Islet of Langerhans (tissue), 1 donor: Measurements from ENCODE around the gene METTL22.

Experiments
- FAIRE-seq: peaks from one replicate; lab custom pipeline; 2011; peaks lifted over from hg19 to GRCh38; lab: Jason Lieb, UNC

Gene METTL22, protein sequence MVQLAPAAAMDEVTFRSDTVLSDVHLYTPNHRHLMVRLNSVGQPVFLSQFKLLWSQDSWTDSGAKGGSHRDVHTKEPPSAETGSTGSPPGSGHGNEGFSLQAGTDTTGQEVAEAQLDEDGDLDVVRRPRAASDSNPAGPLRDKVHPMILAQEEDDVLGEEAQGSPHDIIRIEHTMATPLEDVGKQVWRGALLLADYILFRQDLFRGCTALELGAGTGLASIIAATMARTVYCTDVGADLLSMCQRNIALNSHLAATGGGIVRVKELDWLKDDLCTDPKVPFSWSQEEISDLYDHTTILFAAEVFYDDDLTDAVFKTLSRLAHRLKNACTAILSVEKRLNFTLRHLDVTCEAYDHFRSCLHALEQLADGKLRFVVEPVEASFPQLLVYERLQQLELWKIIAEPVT

DNA sequence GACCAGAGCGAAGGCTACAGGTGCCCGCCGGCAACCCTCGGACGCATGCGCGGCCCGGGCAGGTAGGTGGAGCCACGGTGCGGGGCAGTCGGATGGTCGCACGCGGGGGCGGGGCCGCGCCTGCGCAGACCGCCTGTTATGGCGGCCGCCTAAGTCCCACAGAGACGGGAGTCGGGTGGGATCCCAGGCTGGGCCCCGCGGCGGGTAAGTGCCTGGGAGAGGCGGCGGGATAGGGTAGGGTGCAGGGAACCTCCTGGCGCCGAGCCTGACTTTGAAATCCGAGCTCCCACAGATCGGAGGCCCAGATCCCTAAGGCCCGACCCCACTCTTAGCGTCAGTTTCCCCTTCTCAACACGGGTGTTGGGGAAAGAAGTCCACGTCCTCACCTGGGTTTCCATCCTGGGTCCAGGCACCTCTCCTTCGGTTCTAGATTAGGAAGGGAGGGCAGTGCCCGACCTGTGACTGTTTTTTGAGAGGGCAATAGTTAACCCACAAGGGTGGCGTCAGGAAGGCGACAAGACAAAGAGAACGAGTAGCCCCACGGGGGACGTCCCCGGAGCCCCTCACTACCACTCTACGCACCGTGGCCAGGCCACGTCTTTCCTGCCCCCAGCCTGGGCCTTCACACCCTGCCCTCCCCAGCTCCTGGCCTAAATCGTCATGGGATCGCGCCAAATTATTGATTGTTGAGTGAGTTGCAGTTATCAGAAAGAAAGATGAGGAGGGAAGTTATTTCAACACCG, at the start of gene METTL22:
METTL22 (plus strand) TSS at position 127 of the 743 bp plus-strand sequence. CDS start 3,968 bp downstream, outside the sequence.
- no peak for FAIRE-seq

DNA sequence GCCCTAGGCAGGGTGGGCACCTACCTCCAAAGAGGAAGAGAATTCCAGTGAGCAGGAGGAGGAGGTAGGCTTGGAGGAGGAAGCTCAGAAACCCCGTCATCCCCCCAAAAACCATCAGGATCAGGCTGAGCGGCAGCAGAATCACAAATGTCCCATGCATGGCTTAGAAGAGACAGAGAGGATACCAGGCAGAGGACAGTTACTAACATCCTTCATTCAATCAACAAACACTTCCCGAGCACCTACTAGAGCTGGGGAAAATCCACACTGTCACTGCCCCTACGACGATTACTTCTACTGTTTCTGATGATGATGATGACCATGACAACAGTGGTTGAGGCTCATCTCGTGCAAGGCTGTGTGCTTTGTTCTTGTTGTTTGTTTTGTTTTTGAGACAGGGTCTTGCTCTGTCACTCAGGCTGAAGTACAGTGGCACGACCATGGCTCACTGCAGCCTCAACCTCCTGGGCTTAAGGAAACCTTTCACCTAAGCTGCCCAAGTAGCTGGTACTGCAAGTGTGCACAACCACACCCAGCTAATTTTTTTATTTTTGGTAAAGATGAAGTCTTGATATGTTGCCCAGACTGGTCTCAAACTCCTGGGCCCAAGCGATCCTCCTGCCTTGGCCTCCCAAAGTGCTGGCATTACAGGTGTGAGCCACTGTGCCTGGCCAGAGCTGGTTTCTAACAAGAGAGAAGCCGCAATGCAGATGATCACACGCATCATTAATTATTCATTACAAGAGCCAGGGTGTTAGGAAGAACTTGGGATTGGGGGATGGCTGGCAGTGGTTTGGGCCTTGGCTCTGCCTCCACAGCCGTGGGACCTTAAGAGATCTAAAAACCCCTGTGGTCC, 49.2 kb upstream of the METTL22 start:
- no peak for FAIRE-seq

DNA sequence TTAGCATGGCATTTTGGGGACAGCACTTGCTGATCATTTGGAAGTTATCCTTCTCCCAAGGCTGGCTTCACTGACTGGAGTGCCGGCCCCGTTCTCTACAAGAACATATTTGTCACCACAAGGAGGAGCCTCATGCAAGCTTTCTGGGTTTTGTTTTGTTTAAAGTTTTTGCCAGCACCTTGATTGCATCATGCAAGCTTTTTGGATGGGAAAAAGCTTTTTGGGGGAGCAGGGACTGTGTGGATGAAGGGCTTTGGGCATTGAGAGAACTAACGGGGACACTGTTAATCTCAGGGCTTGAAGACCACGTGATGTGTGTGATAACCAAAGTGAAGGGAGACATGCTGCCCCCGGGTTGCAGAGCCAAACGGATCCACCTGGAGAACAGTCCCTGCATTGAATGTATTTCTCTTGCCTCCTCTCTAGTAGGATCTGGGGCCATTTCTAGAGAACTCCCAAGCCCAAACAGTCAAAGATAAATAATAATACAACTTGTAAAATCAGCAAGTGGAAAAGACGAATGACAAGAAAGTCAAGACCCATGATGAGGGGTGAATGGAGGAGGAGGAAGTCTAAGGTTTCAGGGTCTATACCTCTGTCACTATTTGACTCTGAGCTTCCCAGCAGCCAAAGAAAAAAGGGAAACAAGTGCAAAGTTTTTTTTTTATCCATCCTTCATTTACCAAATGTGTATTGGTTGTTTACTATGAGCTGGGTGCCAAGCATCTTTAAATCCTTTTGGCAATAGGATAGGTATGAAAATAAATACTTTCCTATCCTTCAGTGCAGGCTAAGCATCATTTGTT, 48.4 kb upstream of the METTL22 start:
- FAIRE-seq = no peak

DNA sequence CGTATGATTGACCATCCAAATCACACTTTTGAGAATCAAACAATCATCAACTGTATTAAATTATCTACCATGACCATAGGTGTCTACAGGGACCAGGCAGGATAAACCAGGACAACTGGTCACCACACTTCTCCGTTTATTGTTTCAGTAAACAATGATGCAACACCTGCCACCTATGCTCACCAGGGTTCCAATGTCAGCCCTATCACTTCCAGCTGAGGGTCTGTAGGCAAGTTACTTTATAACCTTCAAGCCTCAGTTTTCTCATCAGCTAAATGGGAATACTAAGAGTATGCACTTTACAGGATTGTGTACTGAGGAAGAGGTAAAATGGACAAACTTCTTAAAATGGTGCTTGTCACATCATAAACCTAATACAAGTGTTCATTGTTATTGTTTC, 46.1 kb upstream of the METTL22 start:
- no peak for FAIRE-seq

DNA sequence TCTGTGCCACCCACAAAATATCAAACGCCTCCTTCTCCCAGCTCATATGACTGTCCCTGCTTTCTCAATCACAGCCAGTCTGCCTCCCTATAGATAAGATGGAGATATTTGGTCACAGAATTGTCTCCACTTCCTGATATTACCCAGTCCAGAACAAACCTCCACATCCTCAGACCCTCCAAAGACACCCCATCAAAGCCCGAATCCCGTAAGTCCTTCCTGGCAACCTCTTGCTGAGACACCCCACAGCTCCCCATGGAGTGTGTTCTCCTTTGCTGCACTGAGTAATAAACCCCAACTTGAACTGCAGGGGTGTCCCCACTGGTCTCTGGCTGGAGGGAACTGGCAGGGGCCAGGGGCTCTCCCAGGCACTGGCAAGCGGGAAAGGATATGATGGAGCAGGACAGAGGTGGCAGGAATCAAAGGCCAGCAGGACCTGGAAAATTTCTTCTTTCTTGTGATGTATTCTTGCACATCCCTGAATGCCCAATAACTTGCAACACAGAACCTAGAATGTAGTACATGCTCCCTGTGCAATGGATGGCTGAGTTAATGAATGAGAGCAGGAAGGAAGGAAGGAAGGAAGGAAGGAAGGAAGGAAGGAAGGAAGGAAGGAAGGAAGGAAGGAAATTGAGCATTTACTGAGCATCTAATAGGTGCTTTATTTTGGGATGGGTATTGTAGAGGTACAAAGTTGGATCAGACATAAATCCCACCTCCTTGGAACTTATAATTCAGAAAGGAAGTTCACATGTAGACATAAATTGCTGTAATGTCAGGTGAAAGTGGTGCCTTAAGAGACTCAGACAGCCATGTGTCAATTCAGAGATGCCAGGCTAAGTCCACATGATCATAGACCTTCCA, 45.1 kb upstream of the METTL22 start:
- no peak for FAIRE-seq

DNA sequence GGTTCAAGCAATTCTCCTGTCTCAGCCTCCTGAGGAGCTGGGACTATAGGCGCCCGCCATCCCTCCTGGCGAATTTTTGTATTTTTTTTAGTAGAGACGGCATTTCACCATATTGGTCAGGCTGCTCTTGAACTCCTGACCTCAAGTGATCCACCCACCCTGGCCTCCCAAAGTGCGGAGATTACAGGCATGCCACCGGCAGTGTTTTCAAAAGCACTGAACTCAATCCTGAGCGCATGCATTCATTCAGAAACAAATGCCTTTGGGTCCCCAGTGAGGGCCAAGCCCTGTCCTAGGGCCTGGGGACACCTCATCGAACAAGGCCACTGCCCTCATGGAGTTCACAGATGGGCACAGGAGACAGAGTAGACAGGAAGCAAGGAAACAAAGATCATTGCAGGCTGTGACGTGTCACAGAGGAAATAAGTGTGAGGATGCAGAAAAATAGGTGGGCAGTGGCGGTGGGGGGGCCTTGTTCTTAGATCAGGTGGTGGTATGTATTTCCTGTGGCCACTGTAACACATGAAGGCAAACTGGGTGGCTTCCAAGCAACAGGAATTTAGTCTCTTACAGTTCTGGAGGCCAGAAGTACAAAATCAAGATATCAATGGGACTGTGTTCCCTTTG, 43.7 kb upstream of the METTL22 start:
- FAIRE-seq = no peak

DNA sequence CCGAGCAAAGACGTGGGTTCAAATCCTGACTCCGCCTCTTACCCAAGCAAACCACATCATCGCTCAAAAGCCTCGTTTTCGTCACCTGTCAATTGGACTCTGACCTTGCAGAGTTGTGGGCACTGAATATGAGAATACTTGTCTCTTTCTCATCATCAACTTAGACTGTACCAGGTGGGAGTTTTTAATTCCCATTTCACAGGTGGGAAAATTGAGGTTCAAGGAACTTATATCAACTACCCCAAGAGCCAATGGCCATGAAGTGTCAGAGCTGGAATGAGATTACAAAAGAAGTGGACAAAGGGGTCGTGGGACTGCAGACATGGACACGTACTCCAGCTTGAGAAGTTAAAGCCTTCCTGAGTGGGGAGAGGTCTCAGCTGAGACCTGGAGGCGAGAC, 41.9 kb upstream of the METTL22 start:
- no peak for FAIRE-seq

DNA sequence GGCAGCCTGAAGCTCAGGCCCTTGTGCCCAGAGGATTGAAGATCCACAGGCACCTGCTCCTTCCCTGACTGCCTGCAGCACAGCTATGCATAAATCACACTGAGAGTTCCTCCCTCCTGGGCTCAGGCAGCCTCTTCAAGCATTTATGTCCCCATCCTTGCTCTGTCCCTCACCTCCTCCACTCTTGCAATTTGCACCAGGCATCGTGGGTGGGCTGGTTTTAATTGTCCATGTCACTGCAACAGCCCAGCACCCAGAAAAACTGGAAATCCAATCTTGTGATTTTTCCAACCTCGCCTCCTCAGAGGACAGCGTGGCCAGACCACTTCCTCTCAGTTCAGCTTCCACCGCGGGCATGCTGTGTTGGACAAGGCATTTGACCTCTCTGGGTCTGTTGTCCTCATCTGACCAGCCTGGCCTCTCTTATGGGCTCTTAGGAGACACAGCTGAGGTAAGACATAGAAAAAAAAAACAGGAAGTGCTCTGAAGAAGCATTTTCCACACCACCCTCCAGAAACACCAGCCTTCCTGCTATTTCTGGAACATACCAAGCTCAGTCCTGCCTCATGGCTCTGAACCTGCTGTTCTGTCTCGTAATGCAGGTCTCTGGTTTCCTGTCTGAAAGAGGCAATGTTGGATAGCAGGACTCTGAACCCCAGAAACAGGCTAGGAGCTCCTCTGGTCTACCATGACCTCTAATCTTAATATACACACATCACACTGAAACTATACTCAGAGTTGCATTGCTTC, 39.5 kb upstream of the METTL22 start:
- no peak for FAIRE-seq

DNA sequence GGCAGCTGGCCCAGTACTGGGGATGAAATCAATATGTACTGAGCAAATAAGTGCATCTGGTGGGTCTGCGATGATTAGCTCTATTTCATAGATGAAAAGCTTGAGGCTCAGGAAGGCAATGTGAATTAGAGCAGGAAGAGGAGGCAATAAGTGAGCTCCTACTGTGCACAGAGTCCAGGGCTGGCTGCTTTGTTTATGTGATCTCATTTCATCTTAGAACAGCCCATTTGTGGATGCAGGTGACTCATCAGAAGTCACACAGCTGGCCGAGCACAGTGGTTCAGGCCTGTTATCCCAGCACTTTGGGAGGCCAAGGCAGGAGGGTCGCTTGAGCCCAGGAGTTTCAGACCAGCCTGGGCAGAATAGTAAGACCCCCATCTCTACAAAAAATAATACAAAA, 38.3 kb upstream of the METTL22 start:
- no peak for FAIRE-seq

DNA sequence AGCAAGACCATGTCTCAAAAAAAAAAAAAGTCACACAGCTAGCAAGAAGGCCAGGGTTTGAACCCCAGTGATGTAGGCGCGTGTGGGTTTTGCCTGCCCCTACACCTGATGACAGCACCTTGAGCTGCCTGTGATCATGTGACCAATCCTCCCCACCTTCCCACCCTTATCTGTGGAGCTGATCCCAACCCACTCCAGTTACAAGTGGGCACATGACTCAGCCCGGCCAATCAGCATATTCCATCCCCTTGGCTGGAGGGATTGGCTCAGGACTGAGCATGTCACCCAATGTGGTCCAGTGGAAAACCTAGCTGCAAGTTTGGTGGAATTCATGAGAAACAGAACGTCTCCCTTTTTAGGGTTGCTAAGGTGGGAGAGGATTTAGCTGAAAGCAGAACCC, 37.8 kb upstream of the METTL22 start:
- no peak for FAIRE-seq

DNA sequence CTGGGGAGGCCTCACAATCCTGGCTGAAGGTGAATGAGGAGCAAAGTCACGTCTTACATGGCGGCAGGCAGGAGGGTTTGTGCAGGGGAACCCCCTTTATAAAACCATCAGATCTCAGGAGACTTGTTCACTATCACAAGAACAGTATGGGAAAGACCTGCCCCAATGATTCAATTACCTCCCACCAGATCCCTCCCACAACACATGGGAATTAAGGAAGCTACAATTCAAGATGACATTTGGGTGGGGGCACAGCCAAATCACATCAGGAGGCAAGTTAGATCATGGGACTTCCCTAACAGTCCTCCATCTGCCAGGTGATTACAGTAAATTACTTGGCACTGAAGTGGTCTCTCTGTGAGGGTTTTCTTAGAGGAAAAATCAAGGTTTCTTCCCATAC, 36.5 kb upstream of the METTL22 start:
- no peak for FAIRE-seq

DNA sequence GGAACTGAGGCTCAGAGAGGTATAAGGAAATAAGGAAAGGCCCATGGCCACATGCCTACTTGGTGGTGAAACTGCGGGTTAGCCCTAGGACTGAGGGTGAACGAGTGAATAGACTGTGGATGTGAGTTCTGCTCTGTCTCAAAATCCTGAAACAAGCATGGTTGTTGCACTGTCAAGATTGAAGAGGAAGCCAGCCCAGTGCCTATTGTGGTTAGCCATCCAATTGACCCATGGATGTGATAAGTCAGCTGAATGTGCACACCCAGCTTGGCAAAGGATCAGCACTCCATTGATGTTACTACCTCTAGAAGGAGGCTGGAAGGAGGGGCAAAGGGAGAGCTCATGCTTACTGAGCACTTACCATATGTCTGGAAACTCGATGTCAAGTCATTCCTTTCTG, 35.6 kb upstream of the METTL22 start:
- no peak for FAIRE-seq

DNA sequence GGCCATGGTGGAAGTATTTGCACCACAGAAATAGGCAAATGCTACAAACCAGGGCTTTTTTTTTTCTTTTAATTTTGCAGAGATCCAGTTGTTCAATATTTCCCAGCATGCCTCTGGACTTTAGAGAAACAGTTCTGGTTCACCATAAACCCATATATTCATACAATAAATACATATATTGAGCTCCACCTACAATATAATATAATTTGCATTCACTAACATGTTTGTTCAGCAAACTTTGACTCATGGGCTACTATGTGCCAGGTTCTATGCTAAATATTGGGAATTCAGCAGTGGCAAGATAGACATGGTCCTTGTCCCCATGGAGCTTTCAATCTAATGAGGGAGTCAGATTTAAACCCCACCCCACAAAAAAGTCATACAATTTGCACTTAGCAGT, 34.4 kb upstream of the METTL22 start:
- no peak for FAIRE-seq

DNA sequence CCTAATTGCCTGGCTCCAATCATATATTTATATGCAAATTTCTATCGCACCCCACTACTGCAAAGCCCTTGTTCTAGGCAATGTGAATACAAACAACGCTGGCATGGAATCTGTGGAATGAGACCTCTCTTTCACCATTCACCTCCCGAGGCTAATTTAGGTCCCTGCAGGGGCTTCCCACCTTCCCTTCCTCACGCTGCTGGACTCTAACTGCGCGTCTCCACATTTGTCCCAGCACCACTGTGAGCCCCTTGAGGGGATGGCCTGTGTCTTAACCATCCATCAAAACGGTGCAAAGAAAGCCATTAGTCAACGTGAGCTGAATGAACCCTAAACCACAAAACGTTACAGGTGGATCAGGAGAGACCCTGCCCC, 32.8 kb upstream of the METTL22 start:
- FAIRE-seq = no peak

DNA sequence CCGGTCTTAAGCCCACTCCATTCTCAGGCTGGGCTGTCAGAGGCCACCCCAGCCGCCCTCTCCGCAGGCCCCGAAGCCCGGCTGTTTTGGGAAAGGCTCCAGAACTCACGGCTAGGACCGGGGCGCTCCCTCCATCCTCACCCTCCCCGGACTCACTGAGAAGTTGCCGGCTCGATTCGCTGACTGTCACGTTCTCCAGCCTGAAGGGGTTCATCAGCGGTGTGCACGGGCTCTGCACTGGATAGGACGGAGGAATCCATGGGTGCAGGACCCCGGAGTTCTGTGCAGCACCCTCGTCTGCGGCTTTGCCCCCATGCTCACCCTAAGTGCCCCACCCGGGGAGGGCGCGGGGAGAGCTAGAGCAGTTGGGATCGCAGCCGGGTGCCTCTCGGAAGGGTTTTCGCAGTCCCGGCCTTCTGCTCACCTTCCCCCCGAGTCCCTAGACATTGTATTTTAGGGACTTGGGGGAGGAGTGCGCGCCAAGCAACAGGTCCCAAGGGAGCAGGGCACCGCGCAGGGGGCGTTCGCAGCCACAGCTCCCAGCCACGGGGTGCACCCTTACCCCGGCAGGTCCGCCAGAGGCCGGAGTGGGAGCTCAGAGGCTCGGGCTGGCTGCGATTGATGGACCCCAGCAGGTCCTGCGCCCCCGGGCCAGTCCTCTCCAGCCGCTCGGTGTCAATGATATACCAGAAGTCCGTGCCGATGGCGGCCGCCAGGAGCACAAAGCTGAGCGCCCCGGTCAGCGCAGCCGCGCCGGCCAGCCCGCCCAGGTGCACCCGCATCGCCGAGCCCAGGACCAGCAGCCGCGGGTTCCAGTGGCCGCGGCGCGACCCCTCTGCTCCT, 32.2 kb upstream of the METTL22 start:
- no peak for FAIRE-seq

DNA sequence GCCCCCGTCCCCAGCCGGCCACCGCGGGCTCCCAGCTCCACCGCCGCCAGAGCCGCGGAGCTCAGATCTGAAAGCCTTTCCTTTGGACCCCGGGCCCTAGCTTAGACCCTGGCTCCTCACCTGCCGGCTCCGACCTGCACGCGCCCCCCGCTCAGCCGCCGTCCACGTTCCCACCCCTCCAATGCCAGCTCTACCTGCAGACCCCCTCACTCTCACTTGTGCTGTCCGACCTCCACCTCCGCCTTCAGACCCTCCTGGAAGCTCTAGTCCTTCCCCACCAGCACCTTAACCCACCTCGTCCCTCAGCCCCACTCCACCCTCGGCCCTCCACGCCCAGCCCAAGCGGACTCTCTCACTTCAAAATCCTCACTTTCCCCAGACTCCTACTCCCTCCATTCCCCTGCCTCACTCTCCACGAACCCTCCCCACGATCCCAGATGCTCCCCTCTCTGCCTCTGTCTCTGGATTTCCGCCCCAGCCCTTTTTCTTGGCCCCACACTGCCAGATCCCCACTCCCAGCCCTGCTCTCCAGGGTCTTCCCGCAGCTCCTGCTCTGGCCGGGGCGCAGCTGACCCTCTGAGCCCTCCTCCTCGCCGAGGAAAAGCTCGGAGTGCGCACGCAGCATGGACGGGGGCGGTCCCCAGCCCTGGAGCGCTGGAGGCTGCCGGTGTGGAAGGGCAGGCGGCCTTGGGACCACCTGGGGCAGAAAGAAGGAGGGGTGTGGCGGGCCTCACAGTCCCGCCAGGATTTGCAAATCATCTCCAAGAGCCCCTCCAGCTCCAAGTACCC, 31.4 kb upstream of the METTL22 start, which contains the start of gene TMEM114:
TMEM114 (minus strand) TSS at position 612 of the 789 bp plus-strand sequence. CDS start 673 bp downstream, outside the sequence.
- FAIRE-seq = no peak

DNA sequence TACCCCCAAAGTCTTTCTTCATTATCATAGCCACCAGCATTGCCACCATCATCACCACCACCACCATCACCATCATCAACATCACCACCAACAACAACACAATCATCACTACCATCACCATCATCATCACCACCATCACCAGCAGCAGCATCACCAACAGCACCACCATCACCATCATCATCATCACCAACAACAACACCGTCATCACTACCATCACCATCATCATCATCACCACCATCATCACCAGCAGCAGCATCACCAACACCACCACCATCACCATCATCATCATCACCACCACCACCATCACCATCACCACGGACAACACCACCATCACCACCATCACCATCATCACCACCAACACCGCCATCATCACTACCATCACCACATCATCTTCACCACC, 30.7 kb upstream of the METTL22 start:
- FAIRE-seq = no peak

DNA sequence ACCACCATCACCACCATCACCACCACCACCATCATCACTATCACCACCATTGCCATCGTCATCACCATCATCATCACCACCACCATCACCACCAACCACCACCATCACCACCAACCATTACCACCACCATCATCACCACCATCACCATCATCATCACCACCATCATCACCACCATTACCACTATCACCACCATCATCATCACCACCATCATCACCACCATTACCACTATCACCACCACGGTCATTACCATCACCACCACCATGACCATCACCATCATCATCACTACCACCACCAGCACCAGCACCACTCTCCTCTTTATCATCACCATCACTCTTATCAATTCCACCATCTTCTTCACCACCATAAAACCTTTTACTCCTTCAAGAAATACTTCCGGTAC, 30.0 kb upstream of the METTL22 start:
- no peak for FAIRE-seq
